ENCODE measurements around the gene KRTAP5-5.
"Not testable (repeated sequence)": the region's sequence is repeated elsewhere in the genome, so short reads cannot be mapped to it uniquely, and the experiment has no call there.

KRTAP5-5 gene

DNA sequence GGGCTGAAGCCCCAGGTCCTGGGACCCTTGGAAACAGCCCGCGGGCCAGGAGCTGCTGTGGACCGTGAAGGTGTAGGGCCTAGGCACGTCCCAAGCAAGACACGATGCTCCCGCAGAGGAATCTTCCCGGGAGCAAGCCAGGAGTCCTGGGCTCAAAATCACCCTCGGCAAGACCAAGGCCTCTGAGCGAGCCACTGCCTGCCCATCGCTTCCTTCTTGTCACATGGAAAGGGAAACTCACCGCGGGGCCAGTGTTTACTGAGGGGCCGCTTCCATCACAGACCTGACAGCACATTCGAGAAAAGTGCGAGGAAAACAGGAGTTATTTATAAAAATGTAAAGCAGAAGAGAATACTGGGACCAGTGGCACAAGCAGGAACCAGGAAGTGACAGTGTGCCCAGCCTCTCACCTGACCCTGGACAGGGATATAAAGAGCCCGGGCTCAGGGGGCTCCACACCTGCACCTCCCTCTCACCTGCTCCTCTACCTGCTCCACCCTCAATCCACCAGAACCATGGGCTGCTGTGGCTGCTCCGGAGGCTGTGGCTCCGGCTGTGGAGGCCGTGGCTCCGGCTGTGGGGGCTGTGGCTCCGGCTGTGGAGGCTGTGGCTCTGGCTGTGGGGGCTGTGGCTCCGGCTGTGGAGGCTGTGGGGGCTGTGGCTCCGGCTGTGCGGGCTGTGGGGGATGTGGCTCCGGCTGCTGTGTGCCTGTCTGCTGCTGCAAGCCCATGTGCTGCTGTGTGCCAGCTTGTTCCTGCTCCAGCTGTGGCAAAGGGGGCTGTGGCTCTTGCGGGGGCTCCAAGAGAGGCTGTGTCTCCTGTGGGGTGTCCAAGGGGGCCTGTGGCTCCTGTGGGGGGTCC is at the start of gene KRTAP5-5:
Gene KRTAP5-5 (plus strand): TSS at position 450 of the 860 bp plus-strand sequence. CDS start 66 bp downstream, at position 516.
- peak in 2 of 10 donors; percentile 68 to 69 for DNase-seq
- intact Hi-C loops (cut with DNase I) = no loop called here

- no peak for DNase-seq
- intact Hi-C loops (cut with DNase I) = no loop called here
Measured at GRCh38 chr11:1581976-1582375, 47.6 kb upstream of the KRTAP5-5 start.

DNA sequence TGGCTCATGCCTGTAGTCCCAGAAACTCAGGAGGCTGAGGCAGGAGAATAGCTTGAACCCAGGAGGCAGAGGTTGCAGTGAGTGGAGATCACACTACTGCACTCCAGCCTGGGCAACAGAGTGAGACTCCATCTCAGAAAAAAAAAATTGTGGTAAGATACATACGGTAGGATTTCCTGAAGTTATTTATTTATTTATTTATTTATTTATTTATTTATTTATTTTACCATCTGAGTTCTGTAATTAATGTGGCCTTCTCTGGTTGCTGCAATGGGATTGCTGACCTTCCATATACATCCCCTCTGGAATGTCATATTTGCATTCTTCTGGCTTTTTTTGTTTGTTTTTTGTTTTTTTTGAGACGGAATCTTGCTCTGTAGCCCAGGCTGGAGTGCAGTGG is 46.7 kb upstream of the KRTAP5-5 start:
- DNase-seq; intact Hi-C loops (cut with DNase I): not testable (repeated sequence)

GRCh38 chr11:1584661-1585370 is 44.8 kb upstream of the KRTAP5-5 start, which contains the start of gene KRTAP5-1:
TSS of gene KRTAP5-1 (minus strand) at chr11:1585283. CDS start at chr11:1585249, 34 bp downstream.
- intact Hi-C loops (cut with DNase I) = not testable (repeated sequence)
- DNase-seq = peak in 1 of 10 donors; percentile 72

DNA sequence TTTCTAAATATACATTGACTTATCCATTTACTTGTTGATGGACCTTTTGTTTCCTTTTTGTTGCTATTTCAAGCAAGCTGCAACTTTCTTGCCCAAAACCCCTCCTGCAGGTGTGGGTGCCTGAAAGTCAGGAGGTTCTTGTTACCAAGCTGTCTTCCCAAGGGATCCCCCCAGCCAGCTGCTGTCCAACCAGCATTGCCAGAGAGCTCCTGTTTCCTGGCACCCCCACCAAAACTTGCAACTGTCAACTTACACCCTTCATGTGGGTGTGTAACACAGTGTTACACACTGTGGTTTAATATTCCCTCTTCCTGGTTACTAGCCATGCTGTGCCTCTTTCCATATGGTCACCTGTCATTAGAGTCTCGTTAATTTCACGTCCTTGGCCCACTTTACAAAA is 42.9 kb upstream of the KRTAP5-5 start:
- intact Hi-C loops (cut with DNase I) = no loop called here
- DNase-seq = peak in 1 of 10 donors; percentile 54

DNA sequence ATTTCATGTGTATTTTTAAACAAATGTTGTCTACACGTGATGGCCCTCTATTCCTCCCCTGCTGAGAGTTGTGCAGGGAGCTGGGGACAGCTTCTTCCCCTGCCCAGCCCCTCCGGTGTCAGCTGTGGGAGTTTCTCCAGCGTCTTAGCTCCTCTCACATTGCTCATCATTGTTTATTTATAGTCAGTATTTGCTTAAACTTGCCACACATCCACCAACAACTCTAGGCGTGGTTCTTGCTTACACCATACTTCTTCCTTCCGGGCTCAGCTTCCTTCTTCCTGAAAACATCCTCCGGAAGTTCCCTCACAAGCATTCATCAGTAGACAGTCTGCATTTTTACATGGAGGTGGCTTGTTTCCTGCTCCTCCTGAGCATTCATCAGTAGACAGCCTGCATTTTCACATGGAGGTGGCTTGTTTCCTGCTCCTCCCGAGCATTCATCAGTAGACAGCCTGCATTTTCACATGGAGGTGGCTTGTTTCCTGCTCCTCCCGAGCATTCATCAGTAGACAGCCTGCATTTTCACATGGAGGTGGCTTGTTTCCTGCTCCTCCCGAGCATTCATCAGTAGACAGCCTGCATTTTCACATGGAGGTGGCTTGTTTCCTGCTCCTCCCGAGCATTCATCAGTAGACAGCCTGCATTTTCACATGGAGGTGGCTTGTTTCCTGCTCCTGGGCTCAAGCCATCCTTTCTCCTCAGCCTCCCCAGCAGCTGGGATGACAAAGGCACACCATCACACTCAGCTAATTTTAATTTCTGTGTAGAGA is 40.2 kb upstream of the KRTAP5-5 start:
- peak in 1 of 10 donors; percentile 53 for DNase-seq
- intact Hi-C loops (cut with DNase I) = not testable (repeated sequence)

GRCh38 chr11:1589996-1590395 is 39.6 kb upstream of the KRTAP5-5 start:
- intact Hi-C loops (cut with DNase I) = no loop called here
- peak in 1 of 10 donors; percentile 74 for DNase-seq

DNA sequence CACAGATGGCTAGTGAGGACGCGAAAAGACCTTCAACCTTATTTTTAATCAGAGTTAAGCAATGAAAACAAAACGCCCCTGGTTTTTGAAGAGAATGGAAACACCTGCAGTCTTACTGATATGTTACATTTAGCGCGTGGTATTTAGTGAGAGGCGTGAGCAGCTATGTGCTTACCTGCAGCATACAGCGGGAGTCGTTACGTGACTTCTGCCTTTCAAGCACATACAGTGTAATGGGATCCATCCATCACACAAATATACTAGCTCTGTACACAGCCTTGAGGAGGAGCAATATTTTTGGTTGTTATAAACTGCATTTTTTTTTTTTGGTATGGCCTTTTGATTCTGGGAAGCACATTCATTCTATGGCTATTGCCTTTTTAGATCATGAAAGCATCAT is 36.9 kb upstream of the KRTAP5-5 start:
- intact Hi-C loops (cut with DNase I) = no loop called here
- no peak for DNase-seq

DNA sequence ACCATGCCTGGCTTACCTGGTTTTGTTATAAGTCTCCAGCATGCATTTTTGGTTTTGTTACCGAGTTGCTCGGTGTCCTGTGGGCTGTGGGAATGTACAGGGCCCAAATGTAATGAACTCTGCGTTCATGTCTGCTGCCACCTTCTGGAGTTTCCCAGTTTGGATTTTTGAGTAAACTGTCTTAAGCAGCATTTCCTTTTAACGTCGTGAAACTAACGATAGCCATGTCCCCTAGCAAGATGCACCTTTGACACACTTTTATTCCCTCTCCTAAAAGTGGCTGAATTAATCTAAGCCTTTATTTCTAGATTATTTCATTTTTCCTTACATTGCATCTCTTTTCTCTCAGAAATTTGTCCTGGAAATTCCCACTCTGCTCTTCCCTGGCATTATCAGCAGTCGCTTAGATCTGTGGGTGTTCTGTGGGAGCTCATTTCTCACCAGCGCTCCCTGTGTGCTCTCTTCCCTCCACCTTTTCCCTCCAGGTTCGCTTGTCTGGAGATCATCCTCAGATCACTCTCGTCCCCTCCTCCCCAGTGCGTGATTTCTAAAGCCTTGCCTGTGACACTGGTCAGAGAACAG is 33.5 kb upstream of the KRTAP5-5 start:
- intact Hi-C loops (cut with DNase I) = not testable (repeated sequence)
- DNase-seq = peak in 2 of 10 donors; percentile 38 to 49

GRCh38 chr11:1596576-1597121 is 32.9 kb upstream of the KRTAP5-5 start:
- peak in 2 of 10 donors; percentile 75 to 79 for DNase-seq
- intact Hi-C loops (cut with DNase I) = not testable (repeated sequence)

GRCh38 chr11:1597331-1597993 is 32.1 kb upstream of the KRTAP5-5 start:
- peak in 2 of 10 donors; percentile 53 to 65 for DNase-seq

DNA sequence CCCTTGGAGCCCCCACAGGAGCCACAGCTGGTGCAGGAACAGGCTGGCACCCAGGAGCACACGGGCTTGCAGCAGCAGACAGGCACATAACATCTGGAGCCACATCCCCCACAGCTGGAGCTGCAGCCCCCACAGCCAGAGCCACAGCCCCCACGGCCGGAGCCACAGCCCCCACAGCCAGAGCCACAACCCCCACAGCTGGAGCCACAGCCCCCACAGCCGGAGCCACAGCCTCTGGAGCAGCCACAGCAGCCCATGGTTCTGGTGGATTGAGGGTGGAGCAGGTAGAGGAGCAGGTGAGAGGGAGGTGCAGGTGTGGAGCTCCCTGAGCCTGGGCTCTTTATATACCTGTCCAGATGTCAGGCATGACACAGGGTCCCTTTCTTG is 31.6 kb upstream of the KRTAP5-5 start, which contains the start of gene KRTAP5-2:
Gene KRTAP5-2 (minus strand): TSS at position 301 of the 387 bp plus-strand sequence. CDS start 44 bp downstream, at position 257.
- peak in 2 of 10 donors; percentile 46 to 59 for DNase-seq
- intact Hi-C loops (cut with DNase I) = no loop called here

More at GRCh38 chr11:1597331-1597993, 32.1 kb upstream of the KRTAP5-5 start:
- intact Hi-C loops (cut with DNase I) = no loop called here

GRCh38 chr11:1598406-1598805 is 31.2 kb upstream of the KRTAP5-5 start:
- intact Hi-C loops (cut with DNase I); DNase-seq: not testable (repeated sequence)

- no peak for DNase-seq
- intact Hi-C loops (cut with DNase I) = no loop called here
Measured at GRCh38 chr11:1598816-1599215, 30.8 kb upstream of the KRTAP5-5 start.

GRCh38 chr11:1600626-1601025 is 28.9 kb upstream of the KRTAP5-5 start:
- DNase-seq = no peak

GRCh38 chr11:1601663-1602062 is 27.9 kb upstream of the KRTAP5-5 start:
- DNase-seq; intact Hi-C loops (cut with DNase I): not testable (repeated sequence)

More at GRCh38 chr11:1600626-1601025, 28.9 kb upstream of the KRTAP5-5 start:
- intact Hi-C loops (cut with DNase I) = no loop called here

- DNase-seq = no peak
- intact Hi-C loops (cut with DNase I) = no loop called here
Measured at GRCh38 chr11:1603629-1604028, 25.9 kb upstream of the KRTAP5-5 start.

GRCh38 chr11:1604181-1604580 is 25.4 kb upstream of the KRTAP5-5 start:
- intact Hi-C loops (cut with DNase I) = no loop called here
- no peak for DNase-seq

- DNase-seq = no peak
- intact Hi-C loops (cut with DNase I) = no loop called here
Measured at GRCh38 chr11:1604711-1605110, 24.9 kb upstream of the KRTAP5-5 start.
